Caco-2 (cell line): Measurements from ENCODE around the gene CGRRF1. TPM values are rescaled to one million over a fixed set of nuclear protein-coding genes. Genes with fewer than 3 reads are reported as not detected.

Experiments
- BruUV-seq: library from RNA; stranded (reverse); fragments of 400-500 nt; replicated peaks from 2 replicates; lab custom pipeline; 2021; lab: Mats Ljungman, UMichigan
- CTCF ChIA-PET: fragments of 300-600 bp; sonication (Branson Sonifier 250); formaldehyde crosslinking; loops from one replicate; lab custom pipeline; 2022; ENCODE audit warnings: antibody characterized with exemption; lab: Charles Lee
- POLR2A ChIA-PET: fragments of 300-600 bp; sonication (Branson Sonifier 250); formaldehyde crosslinking; loops from one replicate; lab custom pipeline; 2022; ENCODE audit warnings: antibody characterized with exemption; lab: Charles Lee
- DNase-seq, 2 experiments: peaks; one replicate each; pipeline versions ENCODE4 v3.0.0 to v3.0.0-alpha.2; 2020 to 2022
- H3K27me3 ChIP-seq: replicated peaks from 2 replicates; pipeline ENCODE4 v1.6.0; 2011; ENCODE audit warnings: low read length; ENCODE audit not compliant: control insufficient read depth, insufficient read depth
- H3K36me3 ChIP-seq: 2 replicates; pipeline ENCODE4 v1.5.1; 2011; ENCODE audit warnings: low read length; ENCODE audit not compliant: control insufficient read depth, insufficient read depth
- H3K4me1 ChIP-seq: fragments of 250-450 bp; sonication (Bioruptor Pico); 2 replicates; pipeline ENCODE4 v1.5.1; 2020; ENCODE audit warnings: mild to moderate bottlenecking
- H3K4me3 ChIP-seq: 2 replicates; pipeline ENCODE4 v1.5.1; 2011; ENCODE audit warnings: low read depth, mild to moderate bottlenecking, control low read depth, low read length
- H3K9me3 ChIP-seq: fragments of 250-450 bp; sonication (Bioruptor Pico); 2 replicates; pipeline ENCODE4 v1.5.1; 2020; ENCODE audit warnings: mild to moderate bottlenecking, moderate library complexity
- H3K27ac Mint-ChIP-seq: one replicate; pipeline ENCODE4 v1.8.0; 2022; ENCODE audit warnings: mixed read lengths; ENCODE audit not compliant: unreplicated experiment
- H3K27me3 Mint-ChIP-seq: one replicate; pipeline ENCODE4 v1.8.0; 2022; ENCODE audit warnings: mixed read lengths; ENCODE audit not compliant: insufficient read depth, unreplicated experiment
- H3K36me3 Mint-ChIP-seq: one replicate; pipeline ENCODE4 v1.8.0; 2022; ENCODE audit warnings: mild to moderate bottlenecking, mixed read lengths; ENCODE audit not compliant: insufficient read depth, unreplicated experiment
- H3K4me1 Mint-ChIP-seq: one replicate; pipeline ENCODE4 v1.8.0; 2022; ENCODE audit warnings: low read depth, mixed read lengths; ENCODE audit not compliant: unreplicated experiment
- H3K4me3 Mint-ChIP-seq: one replicate; pipeline ENCODE4 v1.8.0; 2022; ENCODE audit warnings: mild to moderate bottlenecking, moderate library complexity, mixed read lengths; ENCODE audit not compliant: unreplicated experiment
- H3K9me3 Mint-ChIP-seq: one replicate; pipeline ENCODE4 v1.8.0; 2022; ENCODE audit warnings: mixed read lengths; ENCODE audit not compliant: unreplicated experiment
- intact Hi-C: fragments of 100-400 bp; cut with micrococcal nuclease; formaldehyde crosslinking; loops from one replicate; pipeline ENCODE4 v1.10.0; 2022; ENCODE audit not compliant: unreplicated experiment
- total RNA-seq: library from RNA; stranded (reverse); gene quantifications from 2 replicates; pipeline ENCODE4 v1.2.3, GENCODE V29; 2022
- TF ChIP-seq, protein P1 (sequence below), 2 experiments: fragments of 200-600 bp in 1 of 2; IDR thresholded peaks; 1 replicate in 1 of 2; 2 replicates in 1 of 2; pipeline versions ENCODE4 v1.5.1 to v1.8.0; 2011 to 2022; ENCODE audit warnings: antibody characterized with exemption in 1 of 2, control low read depth in 1 of 2, inconsistent platforms in 1 of 2, low read depth in 1 of 2, low read length in 1 of 2, mild to moderate bottlenecking in 1 of 2, moderate library complexity in 1 of 2; ENCODE audit not compliant: insufficient read depth in 1 of 2, severe bottlenecking in 1 of 2, unreplicated experiment in 1 of 2

CGRRF1 gene
- total RNA-seq, 1 experiment from 2014 or later = 12.3 TPM

DNA sequence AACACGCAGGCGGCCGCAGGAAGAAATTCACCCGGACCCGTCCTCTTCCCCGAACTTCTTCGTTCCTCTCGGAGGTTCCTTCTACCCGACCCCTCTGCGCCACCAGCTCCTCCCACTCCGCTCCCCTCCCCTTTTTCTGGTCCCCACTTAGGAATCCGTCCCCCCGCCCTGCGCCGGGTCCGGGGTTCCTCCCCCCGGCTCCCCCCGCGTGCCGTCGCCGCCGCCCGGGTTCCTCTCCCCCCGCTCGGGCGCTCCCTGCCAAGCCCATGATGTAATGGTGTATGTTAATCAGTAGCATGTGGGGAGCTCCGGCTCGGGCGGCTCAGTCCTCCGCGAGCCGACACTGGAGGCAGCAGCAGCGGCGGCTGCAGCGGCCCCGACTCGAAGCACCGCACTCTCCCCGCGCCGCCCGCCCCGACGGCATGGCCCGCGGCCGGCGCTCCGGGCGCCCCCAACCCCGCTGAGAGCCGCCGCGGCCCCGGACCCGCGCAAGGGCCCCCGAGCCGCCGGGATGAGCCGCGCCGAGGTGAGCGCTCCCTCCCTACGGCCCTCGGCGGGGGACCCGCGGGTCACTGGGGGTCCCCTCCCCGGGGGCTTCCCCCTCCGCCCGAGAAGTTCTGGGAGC, 56.2 kb downstream of the CGRRF1 start:
- Mint-ChIP-seq H3K27me3 (no peaks in the 10 kb centered on the region), H3K27ac (peak overlapping the region; percentile 98), H3K4me3 (peak overlapping the region; percentile 95), H3K36me3 (peaks cover 40% of the 10 kb centered on the region), H3K9me3 (no peaks in the 10 kb centered on the region), H3K4me1 (peaks cover 8% of the 10 kb centered on the region)
- Histone ChIP-seq H3K27me3 (no peaks in the 10 kb centered on the region), H3K36me3 (no peaks in the 10 kb centered on the region), H3K4me1 (peaks cover 24% of the 10 kb centered on the region), H3K9me3 (no peaks in the 10 kb centered on the region), H3K4me3 (peak overlapping the region; percentile 73)
- ChIA-PET POLR2A (interaction anchor here (0.6 to 2.3 kb wide), 14 partner anchors 34 to 1228 kb away, joined by 3 to 14 read pairs (median 4); partner anchors contain the start of genes CGRRF1 and GMFB), CTCF (interaction anchor here (0.6 to 4.9 kb wide), 10 partner anchors 10 to 242 kb away, joined by 3 to 61 read pairs (median 6); no protein-coding TSS in a partner anchor)
- TF ChIP-seq, protein P1, sequence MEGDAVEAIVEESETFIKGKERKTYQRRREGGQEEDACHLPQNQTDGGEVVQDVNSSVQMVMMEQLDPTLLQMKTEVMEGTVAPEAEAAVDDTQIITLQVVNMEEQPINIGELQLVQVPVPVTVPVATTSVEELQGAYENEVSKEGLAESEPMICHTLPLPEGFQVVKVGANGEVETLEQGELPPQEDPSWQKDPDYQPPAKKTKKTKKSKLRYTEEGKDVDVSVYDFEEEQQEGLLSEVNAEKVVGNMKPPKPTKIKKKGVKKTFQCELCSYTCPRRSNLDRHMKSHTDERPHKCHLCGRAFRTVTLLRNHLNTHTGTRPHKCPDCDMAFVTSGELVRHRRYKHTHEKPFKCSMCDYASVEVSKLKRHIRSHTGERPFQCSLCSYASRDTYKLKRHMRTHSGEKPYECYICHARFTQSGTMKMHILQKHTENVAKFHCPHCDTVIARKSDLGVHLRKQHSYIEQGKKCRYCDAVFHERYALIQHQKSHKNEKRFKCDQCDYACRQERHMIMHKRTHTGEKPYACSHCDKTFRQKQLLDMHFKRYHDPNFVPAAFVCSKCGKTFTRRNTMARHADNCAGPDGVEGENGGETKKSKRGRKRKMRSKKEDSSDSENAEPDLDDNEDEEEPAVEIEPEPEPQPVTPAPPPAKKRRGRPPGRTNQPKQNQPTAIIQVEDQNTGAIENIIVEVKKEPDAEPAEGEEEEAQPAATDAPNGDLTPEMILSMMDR (IDR thresholded peaks at IDR 0.05; ENCODE audit: insufficient read depth in 1 of 2, low read depth in 1 of 2, low read length in 1 of 2, severe bottlenecking in 1 of 2, unreplicated experiment in 1 of 2) = no peak
- intact Hi-C loops = loop anchor here (1.0 to 2.0 kb wide), 2 partner anchors 57 to 77 kb away; partner anchors contain the start of gene CGRRF1
- DNase-seq = peak; percentile 94 to 95
- no TSS peak for BruUV-seq

DNA sequence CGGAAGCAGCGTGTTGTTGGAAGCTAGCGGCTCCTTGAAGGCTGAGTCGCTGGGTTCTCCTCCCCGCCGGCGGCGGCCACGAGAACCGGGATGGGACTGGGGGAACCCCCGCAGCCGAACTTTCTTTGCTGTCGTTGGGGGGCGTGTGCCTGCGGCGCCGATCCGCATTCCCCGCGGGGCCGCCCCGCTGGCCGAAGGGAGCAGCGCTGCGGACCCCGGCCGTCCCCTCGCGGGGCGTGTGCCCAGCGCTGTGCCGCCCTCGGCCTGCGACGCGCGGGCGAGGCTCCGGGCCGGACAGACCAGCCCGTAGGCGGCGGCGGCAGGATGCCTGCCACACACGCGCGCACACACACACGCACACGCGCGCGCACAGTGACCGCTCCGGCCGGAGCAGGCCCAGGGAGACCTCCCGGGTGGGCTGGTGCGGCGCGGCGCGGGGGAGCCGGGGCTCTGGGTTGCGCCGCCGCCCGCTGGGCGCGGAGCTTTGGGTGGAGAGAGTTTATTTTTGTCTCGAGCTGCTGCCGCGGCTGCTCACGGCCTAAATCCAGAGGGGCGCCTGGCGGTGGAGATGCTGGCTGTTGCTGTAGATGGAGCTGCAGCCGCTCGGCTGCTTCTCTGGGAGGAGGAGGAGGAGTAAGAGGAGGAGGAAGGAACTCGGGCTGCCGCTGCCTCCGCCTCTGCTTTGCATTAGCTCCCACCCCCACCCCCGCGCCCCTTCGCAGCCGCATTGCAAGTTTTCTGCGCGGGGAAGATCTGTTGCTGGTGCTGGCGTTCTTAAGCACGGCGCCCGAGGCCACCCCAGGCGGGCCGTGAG, 56.9 kb downstream of the CGRRF1 start, which contains the start of gene SAMD4A:
Gene SAMD4A, plus strand, starts transcription at position 719 of the 814 bp plus-strand sequence. CDS start 789 bp downstream, outside the sequence.
- Mint-ChIP-seq H3K4me3 (peak within 1 kb of the TSS; percentile 95), H3K9me3 (no peaks in the 10 kb centered on the region), H3K27ac (peak within 1 kb of the TSS; percentile 98), H3K36me3 (peaks cover 40% of the 10 kb centered on the region), H3K4me1 (peaks cover 8% of the 10 kb centered on the region), H3K27me3 (no peaks in the 10 kb centered on the region)
- Histone ChIP-seq H3K9me3 (no peaks in the 10 kb centered on the region), H3K36me3 (no peaks in the 10 kb centered on the region), H3K4me3 (peak within 1 kb of the TSS; percentile 73), H3K4me1 (peaks cover 24% of the 10 kb centered on the region), H3K27me3 (no peaks in the 10 kb centered on the region)
- BruUV-seq = no TSS peak
- intact Hi-C loops = no loop called here
- ChIA-PET CTCF (interaction anchor here (0.6 to 4.9 kb wide), 9 partner anchors 9 to 264 kb away, joined by 3 to 61 read pairs (median 4); no protein-coding TSS in a partner anchor), POLR2A (interaction anchor here (0.6 to 2.7 kb wide), 12 partner anchors 57 to 625 kb away, joined by 3 to 17 read pairs (median 5); partner anchors contain the start of genes CGRRF1 and GMFB)
- TF ChIP-seq, protein P1 (IDR thresholded peaks at IDR 0.05; ENCODE audit: insufficient read depth in 1 of 2, low read depth in 1 of 2, low read length in 1 of 2, severe bottlenecking in 1 of 2, unreplicated experiment in 1 of 2) = peak in 1 of 2 experiments; percentile 14
- peak; percentile 72 to 83 for DNase-seq

DNA sequence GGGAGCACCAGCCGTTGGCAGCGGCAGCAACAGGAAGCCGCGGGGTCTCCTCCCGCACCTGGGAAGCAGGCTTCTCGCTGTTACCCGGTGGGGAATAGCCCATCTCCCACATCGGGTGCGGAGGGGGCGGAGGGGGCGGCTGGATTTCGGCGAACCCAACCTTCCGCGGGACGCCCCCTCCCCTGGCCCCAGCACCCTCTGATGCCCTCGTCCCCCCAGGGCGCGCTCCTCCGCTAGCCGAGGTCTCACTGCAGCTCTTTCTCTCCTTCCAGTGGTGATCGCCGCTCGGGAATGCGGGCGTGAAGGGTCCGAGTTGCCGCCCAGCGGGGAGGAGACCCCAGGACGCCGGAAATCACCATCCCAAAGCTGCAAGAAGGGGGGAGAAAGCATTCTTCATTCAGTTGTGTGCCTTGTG, 57.5 kb downstream of the CGRRF1 start:
- Mint-ChIP-seq H3K4me1 (peaks cover 8% of the 10 kb centered on the region), H3K36me3 (peaks cover 46% of the 10 kb centered on the region), H3K27me3 (no peaks in the 10 kb centered on the region), H3K27ac (peak overlapping the region; percentile 88), H3K9me3 (no peaks in the 10 kb centered on the region), H3K4me3 (peak overlapping the region; percentile 95)
- Histone ChIP-seq H3K36me3 (no peaks in the 10 kb centered on the region), H3K4me3 (peak overlapping the region; percentile 73), H3K4me1 (peaks cover 24% of the 10 kb centered on the region), H3K27me3 (no peaks in the 10 kb centered on the region), H3K9me3 (no peaks in the 10 kb centered on the region)
- ChIA-PET CTCF (interaction anchor here (0.6 to 4.9 kb wide), 5 partner anchors 76 to 264 kb away, joined by 3 to 61 read pairs (median 9); no protein-coding TSS in a partner anchor), POLR2A (interaction anchor here (0.6 to 2.7 kb wide), 4 partner anchors 76 to 102 kb away, joined by 3 to 17 read pairs (median 9); no protein-coding TSS in a partner anchor)
- BruUV-seq = TSS peak; percentile 5
- intact Hi-C loops = no loop called here
- DNase-seq = peak; percentile 51 to 56
- TF ChIP-seq, protein P1 (IDR thresholded peaks at IDR 0.05; ENCODE audit: insufficient read depth in 1 of 2, low read depth in 1 of 2, low read length in 1 of 2, severe bottlenecking in 1 of 2, unreplicated experiment in 1 of 2) = no peak
